ENCODE measurements around the gene GAD1.
A peak's percentile ranks its signal among the peaks of the same experiment; 100 is the strongest.

Gene GAD1

DNA sequence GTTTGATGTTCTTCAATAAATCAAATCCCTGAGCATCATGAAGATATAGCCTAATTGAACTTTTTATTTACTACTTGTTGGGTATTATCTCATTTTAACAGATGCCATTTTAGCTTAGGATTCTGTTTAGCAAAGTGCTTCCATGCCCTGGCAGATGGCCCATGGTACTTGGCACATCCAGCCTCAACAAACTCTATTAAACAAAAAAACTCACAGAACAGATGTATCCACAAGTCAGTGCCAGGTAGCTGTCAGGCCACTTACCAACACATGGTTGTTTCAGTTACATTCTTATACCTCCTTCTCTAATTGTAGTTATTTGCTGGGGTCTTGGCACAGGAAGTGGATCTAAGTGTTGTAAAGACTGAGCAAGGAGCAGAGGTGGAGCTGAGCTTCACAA, 29.6 kb downstream of the GAD1 start:
- no peak for DNase-seq

DNA sequence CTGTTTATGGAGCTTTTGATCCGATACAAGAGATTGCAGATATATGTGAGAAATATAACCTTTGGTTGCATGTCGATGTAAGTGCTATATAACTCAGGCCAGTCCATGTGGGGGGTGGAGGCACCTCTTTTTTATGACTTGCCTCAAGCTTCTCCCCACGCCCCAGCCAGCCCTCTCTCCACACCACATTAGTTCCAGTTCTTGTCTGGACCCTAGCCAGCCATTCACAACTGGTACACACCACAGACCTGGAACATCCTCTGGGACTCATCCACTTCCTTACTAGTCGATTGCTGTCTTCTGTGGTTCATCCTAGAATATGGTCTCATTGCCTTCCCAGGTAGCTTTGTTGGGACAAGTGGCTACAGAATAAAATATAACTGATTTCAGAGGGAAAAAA, 31.0 kb downstream of the GAD1 start:
- DNase-seq = no peak

DNA sequence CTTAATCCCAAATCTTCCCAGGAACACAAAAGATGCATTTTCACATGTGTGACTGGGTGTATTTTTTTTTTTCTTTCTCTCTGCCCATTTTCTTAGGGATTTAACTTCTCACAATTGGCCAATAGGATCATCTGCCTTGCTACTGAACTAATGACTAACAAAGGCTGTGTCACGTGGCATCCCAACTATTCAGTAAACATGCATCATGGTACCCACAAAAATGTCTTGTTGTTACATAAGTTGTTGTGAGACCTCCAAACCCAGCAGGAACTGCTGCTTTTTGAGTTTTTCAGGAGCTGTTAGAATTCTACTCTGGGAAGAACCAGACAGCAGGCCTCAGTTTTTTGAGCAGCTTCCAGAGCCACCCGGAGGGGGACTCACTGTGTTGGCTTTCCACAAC, 31.9 kb downstream of the GAD1 start:
- no peak for DNase-seq

DNA sequence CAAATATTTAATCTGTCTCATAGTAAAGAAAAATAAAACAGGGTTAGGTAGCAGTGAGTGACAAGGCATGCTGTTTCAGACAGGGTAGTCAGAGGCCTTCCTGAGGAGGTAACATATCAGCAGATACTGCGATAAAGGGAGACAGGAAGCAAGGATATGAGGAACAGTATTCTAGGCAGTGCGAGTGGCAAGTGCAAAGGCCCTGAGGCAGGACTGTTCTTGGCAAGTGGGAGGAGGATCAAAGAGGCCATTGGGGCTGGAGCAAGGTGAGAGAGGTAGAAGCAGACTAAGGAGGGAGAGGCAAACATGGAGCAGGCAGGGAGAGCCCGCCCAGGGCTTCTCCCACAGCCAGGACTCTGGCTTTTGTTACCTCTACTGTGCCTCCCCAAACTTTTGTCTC, 33.6 kb downstream of the GAD1 start:
- no peak for DNase-seq

DNA sequence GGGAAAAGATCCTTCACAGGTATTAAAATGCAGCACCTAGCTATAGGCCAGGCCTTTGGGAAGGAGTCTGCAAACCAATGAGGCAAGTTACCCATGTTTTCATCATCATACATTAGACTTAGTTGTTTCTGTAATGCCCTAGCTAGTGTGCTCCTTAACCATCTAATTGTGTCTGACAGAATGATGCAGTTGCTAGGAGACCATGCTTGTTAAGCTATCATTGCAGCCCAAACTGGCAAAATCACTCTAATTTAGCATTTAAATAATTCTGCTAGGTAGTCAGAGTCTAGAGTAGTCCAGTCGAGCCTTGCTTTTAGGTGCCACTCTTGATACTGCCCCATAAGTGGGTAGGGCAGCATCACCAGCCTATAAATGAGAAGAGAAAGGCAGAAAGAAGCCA, 34.9 kb downstream of the GAD1 start:
- DNase-seq = no peak

DNA sequence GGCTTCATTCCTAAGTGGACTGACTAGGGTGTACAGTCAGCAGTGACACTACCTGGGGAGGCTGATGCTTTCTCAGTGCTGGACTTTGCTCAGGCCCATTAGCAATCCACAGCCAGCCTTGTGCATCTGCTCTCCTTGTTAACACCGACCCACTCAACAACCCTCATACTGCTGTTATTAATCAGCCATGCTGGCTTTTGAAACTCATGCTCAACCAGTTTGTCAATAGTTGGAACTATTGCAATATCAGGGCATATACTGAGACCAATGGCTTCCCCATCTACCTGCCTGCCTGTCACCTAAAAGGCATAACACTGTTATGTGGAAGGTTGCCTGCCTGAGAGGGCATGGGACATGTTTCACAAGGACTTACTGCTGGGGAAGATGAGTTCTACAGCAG, 39.4 kb downstream of the GAD1 start:
- DNase-seq = no peak

DNA sequence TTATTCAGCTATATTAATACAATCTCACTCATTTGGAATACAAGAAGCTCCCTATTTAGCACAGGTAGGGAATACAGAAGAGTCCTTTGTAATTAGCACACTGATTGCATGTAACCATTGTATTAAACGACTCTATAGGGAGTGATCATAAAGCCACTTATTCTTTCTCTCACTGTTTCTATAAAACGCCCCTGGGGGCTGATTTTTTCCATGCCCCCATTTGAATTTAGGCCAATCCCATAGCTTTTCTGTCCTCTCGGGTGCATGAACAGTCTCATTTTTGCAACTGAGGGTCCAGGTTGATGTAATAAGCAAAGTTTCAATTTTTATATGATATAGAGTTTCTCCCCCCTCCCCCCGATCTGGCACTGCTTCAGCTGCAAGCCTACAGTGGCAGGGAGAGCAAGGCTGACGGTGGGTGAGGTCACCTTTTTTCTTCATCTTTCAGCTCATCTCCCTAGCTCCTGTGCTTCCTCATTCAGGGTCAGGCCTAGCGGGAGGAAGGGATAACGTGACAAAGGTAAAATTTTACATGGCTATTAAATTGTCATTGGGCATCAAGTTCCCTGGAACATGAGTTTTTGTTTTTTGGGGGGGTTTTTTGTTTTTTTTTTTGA, 45.7 kb downstream of the GAD1 start:
- peak; percentile 48 for DNase-seq

DNA sequence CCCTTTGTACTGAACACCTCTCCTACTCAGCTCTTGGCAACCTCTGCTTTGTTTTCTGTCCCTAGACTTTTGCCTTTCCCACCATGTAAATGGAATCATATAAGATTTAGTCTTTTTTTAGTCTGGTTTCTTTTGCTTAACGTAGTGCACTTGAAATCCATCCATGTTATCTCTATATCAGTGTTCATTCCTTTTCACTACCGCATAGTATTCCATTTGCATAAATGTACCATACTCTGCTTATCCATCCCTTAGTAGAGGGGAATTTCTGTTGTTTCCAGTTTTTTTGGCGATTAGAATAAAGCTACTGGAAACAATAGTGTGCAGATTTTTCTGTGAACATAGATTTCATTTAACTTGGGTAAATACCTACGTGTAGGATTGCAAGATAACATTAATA, 46.4 kb downstream of the GAD1 start:
- DNase-seq = no peak

DNA sequence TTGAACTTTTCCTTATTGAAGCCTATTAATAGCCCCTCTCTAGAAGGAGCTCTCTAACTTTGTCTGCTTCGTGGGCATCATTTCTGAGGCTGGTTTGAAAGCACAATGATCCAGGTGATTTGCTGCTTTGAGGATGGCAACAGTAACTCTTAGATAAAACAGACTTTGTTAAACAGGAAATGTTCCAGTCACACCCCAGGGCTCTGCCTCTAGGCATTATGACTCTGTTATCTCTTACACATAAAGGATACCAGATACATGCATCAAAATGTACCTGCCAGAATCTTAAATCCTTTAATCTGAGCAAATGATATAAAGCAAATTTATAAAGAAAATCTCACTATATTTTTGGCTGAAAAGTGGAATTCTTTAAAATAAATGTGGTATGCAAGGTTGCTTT, 52.3 kb downstream of the GAD1 start:
- DNase-seq = no peak

DNA sequence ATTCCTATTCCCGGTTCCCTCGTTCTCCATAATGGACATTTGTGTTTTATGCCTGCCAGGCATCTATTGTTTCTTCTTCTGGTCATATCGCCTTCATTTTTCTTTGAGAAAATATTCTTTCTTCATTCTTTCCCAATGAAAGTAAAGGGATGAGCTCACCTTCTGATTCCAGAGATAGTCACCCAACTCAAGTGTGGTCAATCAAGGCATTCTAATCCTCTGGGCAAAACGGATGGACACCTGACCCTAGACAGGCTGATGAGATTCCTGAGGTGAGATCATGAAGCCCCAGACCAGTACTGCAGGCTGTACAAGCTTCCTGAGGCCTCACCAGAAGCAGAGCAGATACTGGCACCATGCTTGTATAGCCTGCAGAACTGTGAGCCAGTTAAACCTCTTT, 52.8 kb downstream of the GAD1 start:
- DNase-seq = no peak

DNA sequence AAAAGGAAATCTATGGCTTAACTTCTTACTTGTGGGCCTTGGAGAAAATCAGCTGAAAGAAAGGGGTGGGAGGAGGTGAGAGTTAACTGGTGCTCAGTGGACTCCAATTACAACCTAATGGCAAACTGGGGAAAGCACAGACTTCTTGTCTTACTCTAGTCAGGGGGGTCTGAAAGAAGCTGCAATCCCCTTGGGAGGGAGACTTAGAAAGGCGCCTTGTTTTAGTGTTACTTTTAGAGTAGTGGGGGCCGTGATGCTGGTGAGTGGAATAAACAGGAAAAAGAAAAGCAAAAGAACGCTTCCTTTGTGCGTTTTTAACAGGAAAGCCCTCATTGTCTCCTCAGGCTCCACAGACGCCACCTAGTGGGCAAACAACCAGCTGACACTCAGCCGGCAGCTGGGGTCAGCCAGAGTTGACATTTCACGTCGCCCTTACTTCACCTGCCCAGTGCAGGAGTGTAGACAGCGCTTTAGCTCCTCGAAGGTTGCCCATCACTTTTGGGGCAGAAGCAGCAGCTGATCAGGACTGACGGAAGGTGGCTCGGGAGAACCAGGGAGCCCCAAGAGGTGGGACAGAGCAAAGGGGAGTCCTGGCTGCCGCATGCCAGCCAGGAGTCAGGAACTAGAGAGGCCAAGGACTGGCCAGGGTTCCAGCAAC, 56.5 kb downstream of the GAD1 start:
- peak; percentile 89 for DNase-seq

DNA sequence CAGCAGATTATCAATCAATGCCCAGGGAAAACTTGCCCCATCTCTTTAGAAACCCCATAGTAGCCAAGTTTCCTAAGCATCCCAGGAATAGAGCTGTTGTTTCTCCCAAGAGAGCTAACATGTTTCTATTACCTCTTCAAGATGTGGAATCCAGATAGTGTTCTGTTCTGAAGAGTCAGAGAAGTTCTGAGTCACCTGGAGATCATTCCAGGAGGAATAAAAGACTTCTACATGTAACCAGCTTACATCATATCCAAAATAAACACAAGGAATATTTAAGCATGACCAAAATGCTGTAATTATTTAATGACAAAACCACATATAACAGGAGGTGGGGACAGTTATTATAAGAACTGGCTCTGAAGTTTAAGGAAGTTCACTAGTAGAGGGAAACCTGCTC, 61.4 kb downstream of the GAD1 start:
- no peak for DNase-seq

DNA sequence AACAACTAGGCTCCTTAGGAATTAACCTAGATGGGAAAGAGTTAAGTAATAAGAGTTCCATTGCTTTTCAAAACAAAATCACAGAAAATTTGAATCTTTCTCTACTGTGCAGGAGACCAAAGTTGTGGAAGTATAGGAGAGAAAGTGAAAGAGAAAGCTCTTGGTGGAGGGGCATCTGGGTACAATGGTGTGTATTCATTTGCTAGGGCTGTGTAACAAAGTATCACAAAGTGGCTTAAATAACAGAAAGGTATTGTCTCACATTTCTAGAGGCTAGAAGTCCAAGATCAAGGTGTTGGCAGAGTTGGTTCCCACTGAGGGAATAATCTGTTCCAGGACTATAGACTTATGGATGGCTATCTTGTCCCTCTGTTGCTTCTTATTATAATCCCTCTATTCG, 61.8 kb downstream of the GAD1 start:
- DNase-seq = peak; percentile 77

DNA sequence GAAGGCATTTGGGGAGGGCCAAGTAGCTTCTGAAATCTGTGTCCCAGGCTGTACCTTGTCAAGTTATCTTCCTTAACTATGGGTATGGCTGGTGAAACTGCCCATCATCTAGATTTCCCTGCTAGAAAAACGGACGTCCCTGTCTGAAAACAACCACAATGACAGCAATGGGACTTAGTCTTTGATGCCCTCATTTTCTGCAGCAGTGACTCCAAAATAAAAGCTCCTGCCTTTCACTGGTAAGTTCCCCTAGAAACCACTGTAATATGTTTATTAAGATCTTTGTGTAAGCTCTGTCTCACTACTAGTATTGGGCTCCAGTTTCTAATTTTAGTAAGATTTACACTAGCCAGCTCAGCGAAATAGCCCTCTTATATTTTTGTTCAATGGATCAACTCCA, 65.2 kb downstream of the GAD1 start:
- DNase-seq = peak; percentile 36

DNA sequence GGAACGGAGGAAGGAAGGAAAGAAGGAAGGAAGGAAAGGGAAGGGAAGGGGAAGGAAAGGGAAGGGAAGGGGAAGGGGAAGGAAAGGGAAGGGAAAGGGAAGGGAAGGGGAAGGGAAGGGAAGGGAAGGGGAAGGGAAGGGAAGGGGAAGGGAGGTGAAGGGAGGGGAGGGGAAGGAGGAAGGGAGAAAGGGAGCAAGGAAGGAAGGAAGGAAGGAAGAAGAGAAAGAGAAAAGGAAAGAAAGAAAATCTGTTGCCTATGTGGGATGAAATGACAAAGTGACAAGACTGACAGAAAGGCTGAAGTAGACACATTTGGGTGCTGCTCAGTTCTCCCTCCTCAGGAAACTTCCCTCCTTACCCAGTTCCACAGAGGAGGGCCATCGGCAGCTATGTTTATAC, 66.1 kb downstream of the GAD1 start:
- DNase-seq = no peak

DNA sequence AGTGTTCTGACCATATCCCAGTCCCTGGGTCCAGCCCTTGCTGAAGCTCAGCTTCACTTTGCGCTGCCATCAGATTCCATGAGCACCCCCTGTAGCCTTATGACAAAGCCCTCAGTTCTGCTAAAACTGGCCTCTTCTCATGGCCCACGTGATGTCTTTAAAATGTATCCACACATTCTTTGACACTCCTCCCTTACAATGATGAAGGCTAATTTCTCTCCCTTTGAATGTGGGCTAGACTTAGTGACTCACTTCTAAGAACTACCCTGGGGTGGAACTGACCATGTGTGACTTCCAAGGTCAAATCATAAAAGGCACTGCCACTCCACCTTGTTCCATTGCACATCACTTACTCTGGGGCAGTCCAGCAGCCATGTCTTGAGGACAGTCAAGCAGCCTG, 67.0 kb downstream of the GAD1 start:
- DNase-seq = no peak

DNA sequence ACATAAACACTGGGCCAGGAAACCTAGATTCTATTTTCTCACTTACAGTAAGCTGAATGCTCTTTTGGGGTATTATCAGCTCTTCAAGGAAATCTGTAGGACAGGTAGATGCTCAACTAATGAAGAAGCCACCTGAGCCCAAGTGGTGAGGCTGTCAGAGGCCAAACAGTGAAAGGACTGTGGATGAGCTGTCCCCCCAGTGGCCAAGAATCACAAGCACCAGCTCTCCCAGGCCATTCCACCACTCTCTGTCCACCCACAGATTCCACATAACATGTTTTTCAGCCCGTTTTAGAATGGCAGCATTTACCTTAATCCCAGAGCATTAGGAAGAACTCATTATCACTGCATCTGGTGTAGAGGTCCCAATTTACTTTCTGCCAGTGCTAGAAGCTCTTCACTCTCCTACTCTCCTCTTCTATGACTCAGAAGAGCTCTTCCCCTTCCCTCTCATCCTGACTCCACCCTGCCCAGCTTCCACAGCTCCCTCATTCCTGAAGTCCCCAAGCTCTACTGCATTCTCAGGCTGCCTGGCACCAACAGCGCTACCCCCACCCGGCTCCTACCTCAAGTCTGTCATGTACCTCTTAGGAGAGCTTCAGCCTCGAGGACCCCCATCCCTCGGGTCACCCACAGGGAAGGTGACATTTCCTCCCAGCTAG, 68.6 kb downstream of the GAD1 start:
- DNase-seq = no peak

DNA sequence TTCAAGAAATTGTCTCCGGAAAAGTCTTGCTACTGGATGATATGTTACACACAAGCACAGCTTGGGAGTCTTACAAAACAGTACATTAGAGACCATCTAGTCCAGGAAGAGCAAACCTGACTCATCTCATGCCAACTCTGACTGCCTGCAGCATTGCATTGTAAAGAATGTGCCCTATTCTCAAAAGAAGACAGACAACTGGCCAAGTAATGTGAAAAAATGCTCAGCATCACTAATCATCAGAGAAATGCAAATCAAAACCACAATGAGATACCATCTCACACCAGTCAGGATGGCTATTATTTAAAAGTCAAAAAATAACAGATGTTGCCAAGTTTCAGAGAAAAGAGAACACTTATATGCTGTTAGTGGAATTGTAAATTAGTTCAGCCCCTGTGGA, 69.7 kb downstream of the GAD1 start:
- DNase-seq = no peak

DNA sequence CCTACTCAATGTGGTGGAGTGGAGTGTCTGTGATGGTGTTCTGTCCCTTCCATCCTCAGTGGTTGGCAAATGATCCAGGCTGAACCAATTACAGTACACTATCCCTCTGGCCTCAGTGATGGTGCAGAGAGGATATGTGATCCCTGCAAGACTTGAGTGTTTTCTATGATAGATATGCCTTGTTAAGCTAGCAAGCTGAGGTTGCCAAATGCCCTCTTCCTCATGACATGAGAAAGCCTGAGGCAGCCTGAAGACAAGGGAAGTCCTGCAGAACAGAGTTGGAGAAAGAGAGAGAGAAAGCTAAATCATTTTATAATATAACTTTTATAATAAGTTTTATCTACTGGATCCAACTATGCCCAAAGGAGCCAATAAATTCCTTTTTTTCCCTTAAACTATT, 70.8 kb downstream of the GAD1 start:
- no peak for DNase-seq

DNA sequence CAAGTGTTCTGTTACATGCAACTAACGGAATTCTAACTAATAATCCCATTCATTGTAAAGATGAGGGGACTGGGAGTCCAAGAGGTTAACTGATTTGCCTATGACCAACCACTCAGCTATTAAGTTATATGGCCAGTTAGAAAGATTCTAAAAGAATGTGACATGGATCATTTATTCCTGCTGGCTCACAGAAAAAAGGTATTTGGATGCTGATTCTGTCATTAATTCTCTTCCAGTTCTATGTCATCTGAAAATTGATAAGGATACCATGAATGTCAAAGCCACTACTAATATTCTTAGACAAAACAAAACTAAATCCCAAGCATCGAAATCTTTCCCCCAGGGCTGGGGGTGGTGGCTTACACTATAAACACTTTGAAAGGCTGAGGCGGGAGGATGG, 71.2 kb downstream of the GAD1 start:
- no peak for DNase-seq

DNA sequence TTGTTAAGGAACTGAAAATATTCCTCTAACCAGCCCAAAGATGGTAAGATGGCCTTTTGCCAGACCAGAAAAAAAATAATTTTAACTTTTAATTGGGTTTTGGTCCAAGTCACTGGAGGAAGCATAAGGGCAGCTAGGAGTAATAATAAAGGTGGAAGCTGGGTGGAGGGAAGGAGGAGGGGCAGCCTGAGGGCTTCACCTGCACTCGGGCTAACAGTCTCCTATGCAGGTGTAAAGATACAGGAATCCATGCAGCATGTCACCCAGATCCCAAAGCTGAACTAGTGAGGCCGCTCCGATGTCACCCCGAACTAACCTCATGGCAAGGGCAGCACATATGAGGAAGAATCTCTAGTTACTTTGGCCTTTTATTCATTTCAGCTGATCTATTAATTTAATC, 75.2 kb downstream of the GAD1 start:
- DNase-seq = no peak

DNA sequence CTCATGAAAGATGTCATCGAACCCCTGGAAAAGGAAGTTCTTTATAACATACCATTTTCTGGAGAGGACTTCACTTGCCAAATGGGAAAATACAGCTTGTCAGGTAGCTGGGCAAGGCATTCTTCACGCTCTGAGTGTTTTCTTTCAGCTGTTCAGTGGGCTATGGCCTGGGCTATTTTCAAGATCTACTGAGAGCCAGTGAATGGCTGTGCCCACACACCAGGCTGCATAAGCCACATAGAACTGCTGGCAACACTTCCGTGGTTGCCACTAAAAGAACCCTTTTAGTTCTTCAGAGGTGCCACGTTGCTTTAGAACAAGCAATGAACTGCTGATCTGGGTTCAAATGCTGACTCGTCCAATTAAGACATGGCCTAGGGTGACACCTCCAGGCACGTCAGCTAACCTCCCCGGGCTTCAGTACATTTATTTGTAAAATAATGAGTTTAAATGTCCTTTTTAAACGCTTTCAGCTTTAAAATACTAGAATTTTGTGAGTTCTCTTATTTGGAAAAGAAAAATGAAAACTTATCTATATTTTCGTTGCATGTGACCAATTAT, 75.8 kb downstream of the GAD1 start:
- no peak for DNase-seq

DNA sequence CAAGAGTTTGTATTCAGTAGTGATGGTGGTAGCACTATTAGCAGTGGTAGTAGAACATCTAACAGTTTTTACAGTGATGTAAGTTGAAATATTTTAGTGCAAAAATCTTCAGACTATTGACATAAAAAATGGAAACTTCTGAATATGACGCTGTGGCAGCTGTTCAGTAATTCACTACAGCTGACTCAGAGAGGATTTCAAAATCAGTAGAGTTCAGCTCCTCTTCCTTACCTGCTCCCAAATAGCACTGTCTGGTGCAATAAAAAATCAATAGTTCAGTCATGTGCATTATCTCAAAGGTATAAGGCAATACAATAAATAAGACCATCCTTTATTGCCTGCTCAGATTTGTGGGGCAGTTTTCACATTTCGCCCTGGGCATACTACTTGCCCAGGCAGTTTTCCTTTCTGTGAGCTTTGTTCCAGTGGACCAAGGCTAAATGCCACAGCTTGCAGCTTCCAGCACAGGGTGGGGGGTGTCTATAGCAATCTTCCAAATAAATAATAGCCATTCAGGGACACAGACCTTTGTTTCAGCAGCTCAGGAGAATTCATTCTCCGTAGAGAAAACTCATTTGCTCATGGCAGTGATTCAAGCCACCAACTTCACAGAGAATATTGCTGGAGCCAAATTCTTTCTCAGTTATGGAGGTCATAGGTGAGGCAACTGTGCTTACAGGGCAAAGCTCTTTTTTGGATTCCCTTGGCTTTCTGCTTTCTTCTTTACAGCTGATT, 78.5 kb downstream of the GAD1 start:
- DNase-seq = no peak

DNA sequence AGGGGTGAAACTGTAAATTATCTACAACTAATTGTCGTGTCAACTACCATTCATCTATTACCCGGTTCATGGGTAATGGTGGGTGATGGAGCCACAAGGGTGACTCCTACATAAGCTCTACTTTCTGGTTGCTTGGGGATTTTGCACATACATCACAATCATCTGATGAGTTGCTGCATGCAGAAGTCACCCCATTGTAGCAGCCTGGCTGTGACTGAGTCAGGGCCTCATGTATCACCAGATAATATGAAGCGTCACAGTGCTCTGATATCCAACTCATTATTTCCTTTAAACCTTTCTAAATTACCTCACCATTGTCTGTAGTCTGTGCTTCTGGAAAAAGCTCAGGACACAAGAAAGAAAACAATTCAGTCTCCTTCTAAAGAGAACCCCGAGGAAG, 79.9 kb downstream of the GAD1 start:
- no peak for DNase-seq

All from OCI-M1 (cell line).